Measurements from ENCODE around the gene RTTN.

RTTN gene

DNA sequence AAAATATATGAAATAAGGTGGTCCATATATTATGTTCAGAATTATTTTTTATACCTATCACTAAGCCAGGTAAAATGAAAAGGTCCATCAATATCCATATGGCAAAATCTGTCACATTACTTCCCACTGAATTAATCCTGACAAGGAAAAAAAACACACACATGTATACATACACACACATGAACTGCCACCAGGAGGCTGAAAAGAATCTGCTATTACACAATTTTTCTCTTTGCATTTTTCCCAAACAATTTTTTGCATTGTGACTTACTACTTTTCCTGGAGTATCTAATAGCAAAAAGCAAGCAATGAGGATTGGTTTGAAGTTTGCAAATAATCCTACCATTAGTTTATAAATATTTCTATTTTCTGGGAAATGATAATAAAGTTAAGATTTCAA is 129.6 kb downstream of the RTTN start:
- no peak for DNase-seq (ENCODE audit: low spot score)

GRCh38 chr18:70074116-70074515 is 131.4 kb downstream of the RTTN start:
- no peak for DNase-seq (ENCODE audit: low spot score)

DNA sequence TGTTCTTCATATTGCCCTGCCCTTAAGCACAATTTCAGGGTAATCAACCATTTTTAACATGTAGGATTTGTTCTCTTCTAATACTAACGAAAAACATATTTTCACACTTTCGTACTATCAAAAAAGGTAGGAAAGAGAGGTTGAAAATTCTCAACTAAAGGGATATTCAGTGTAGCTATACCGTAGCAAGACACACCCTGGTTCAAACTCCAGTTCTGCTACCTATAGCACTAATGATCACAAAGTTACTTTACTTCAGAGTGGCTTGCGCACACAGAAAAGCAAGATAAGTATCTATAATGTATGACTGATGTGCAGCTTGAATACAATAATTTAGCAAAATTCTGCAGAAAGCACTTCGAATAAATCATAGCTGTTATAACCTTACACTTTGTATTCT is 132.1 kb downstream of the RTTN start:
- DNase-seq (ENCODE audit: low spot score), result no peak

- DNase-seq (ENCODE audit: low spot score), result no peak
Observed at GRCh38 chr18:70072678-70073077, 132.8 kb downstream of the RTTN start.

DNA sequence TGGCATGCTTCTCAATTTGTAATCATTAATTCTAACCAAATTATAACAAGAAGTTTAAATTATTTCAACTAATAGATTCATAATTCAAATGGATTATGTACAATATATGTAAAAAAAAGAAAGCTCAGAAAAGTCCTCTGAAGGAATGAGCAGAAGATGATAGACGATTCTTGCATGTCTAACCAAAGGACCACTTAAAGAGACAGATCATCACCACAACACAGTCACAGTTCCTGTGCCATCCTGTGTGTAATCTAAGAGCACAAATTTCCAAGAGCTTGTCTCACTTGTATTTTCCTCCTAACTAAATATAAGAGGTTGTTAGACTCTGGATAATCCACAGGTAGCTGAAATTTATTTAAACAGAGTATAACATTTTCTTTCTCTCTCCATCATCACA is 135.5 kb downstream of the RTTN start:
- DNase-seq (ENCODE audit: low spot score), result no peak

DNA sequence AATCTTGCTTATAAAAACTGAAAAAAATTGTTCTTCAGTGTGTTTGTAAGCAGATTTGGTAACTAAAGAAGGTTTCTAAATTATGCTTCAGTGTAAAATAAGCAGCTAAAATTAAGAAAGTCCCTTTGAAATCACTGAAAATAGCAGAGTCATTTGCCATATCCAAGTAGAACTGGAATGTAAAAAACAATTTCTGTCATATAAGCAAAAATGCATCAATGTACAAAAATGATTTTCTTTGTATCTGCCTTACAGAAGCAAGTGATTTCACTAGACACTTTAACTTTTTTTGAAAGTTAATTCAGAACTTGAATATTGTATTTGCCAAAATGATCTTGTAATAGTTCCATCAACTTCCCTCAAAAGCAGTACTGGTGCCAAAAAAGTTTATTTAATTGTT is 136.1 kb downstream of the RTTN start:
- no peak for DNase-seq (ENCODE audit: low spot score)

GRCh38 chr18:70068981-70069380 is 136.5 kb downstream of the RTTN start:
- no peak for DNase-seq (ENCODE audit: low spot score)

- no peak for DNase-seq (ENCODE audit: low spot score)
Observed at GRCh38 chr18:70059684-70060083, 145.8 kb downstream of the RTTN start.

DNA sequence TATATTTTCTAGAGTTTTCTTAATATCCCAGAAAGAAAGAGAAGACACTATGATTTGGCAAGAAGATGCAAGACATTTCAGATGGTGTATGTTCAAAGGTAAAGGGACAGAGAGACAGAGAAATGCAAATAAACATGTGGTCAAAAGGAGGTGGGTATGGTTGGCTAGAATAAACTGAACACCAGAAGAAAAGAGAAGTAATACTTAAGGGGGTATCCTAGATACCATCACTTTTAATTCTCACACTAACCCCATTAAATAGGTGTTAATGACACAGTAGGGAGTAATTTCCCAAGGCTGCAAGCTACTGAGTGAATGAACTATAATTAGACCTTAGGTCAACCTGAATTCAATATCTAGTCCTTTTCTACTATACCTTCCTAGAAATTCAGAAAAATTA is 146.6 kb downstream of the RTTN start:
- no peak for DNase-seq (ENCODE audit: low spot score)

GRCh38 chr18:70047931-70048603 is 157.4 kb downstream of the RTTN start:
- no peak for DNase-seq (ENCODE audit: low spot score)

- no peak for DNase-seq (ENCODE audit: low spot score)
Observed at GRCh38 chr18:70046796-70047195, 158.7 kb downstream of the RTTN start.

DNA sequence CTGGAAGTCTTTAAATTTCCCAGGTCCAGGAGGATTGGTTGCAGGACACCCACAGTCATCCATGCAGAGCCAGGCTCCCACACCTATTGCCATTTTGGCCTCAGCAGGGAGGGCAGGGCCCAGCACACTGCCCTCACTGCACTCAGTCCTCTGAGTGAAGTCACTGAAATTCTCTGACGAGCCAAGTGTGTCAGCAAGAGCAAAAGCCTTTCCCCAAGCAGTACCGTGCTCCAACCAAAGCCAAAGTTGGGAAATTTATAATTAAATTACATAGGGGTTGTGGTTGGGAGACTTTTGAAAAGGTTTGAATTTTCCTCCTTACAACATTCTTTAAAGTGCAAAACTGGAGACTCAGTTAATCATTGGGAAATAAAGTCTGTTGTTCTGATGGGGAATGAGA is 159.3 kb downstream of the RTTN start:
- no peak for DNase-seq (ENCODE audit: low spot score)

- no peak for DNase-seq (ENCODE audit: low spot score)
Observed at GRCh38 chr18:70044632-70045031, 160.9 kb downstream of the RTTN start.

DNA sequence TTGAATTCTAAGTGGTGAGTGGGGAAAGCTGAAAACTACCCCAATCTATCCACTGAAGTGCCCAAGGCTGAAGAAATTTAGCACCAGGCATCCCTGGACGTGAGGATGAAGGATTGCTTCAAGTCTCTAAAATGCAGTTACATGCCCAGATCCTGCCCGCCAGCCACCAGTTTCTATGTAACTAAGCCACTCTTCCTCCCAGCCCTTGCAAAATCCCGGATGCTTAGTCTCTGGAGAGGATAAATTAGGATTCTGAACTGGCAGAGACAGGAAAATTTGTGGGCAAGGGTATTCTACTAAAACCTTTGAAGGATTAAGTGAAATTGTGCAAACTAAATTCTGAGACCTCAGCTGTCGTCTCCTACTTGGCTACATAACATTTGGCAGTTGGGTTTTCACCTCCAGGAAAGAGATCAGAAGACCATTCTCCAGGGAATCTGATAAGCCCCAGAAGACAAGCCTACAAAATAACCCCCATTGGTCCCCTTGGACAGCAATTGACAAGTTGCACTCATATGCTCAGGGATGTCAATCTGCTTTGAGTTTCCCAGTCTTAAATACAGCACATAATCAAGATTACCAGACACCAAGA is 163.9 kb downstream of the RTTN start:
- no peak for DNase-seq (ENCODE audit: low spot score)

GRCh38 chr18:70039186-70039585 is 166.3 kb downstream of the RTTN start:
- DNase-seq (ENCODE audit: low spot score), result no peak

DNA sequence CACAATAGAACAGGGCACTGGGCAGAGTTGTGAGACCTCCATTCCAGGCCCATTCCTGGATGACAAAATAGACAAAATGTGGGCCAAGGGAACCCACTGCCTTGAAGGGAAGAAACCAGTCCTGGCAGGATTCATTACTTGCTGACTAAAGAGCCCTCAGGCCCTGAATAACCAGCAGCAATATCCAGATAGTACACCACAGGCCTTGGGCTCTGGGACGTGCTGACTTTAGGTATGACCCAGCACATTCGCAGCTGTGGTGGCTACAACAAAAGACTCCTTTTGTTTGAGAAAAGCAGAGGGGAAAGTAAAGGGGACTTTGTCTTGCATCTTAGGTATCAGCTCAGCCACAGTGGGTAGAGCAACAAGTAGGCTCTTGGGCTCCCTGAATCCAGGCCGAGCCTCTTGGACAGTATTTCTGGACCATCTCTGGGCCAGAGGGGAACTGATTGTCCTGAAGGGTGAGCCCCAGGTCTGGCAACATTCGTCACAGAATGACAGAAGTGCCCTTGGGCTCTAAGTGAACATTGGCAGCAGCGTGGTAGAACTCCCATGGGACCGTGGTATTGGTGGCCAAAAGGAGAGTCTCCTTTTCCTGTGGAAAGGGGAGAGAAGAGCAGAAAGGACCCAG is 167.9 kb downstream of the RTTN start:
- DNase-seq (ENCODE audit: low spot score), result no peak

DNA sequence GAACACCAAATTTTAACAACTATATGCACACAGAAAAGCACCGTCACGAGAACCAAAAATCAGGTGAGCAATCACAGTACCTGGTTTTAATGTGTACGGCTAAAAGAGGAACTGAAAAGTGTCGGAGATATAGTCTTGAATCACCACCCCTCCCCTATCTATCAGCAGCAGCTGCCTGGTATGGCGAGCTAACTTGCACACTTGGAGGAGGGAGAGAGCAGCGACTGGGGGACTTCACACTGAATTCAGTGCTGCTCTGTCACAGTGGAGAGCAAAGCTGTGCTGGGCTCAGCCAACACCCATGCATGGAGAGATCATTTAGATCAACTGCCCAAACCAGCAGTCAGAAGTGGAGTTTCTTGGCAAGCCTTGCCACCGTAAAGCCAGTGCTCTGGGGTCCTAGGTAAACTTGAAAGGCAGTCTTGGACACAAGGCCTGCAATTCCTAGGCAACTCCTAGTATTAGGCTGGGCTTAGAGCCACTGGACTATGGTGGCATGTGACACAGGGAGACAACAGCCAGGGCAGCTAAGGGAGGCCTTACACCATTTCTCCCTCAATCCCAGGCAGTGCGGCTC is 168.6 kb downstream of the RTTN start:
- no peak for DNase-seq (ENCODE audit: low spot score)

- no peak for DNase-seq (ENCODE audit: low spot score)
Observed at GRCh38 chr18:70036168-70036567, 169.3 kb downstream of the RTTN start.

- no peak for DNase-seq (ENCODE audit: low spot score)
Observed at GRCh38 chr18:70031221-70031620, 174.3 kb downstream of the RTTN start.

- no peak for DNase-seq (ENCODE audit: low spot score)
Observed at GRCh38 chr18:70030728-70031127, 174.8 kb downstream of the RTTN start.

GRCh38 chr18:70029163-70029562 is 176.3 kb downstream of the RTTN start:
- no peak for DNase-seq (ENCODE audit: low spot score)

DNA sequence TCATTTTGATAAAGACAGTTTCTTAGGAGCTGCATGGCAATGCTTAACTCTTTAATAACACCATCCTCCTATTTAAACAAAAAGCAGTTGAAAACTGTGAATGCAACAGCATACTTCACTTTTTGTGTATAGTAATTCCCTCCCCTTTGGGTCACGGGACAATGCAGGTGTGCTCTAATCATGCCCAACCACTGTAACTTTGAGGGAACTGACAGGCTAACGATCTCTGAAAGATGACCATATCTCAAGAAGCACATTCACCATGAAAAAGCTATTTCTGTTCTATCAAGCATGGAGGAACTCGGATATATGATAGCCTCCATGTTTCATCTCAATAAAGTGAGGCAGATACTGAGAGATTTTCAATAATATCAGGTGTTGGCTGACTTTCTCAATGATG is 176.8 kb downstream of the RTTN start:
- DNase-seq (ENCODE audit: low spot score), result no peak

DNA sequence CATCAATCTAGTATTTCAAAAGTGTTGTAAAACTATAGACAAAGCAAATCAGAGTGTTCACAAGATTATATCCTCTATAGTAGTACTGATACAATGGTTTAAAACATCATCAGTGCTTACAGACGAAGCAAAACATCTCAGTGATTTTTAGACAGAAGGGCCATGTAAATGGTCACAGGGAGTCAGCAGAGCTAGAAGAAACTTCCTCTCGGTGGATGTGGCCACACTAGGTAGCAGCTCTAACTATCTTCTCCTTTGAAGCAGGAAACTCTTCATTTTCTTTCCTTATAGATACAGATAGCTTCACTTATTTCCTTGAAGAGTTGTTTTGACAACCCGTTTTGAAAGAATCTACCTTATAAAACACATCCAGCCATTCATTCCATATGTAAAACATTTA is 177.4 kb downstream of the RTTN start:
- no peak for DNase-seq (ENCODE audit: low spot score)
